PC-3 (cell line): ENCODE results near the gene ALOX15B. TPM values are rescaled to one million over a fixed set of nuclear protein-coding genes. Genes with fewer than 3 reads are reported as not detected.

ENCODE experiments used
- ATAC-seq: fragments of 200-7000 bp; cut with Tn5 transposase; 2 replicates; pipeline ENCODE4 v1.9.1; 2020; ENCODE audit warnings: mild to moderate bottlenecking, moderate library complexity
- BruUV-seq: library from RNA; stranded (reverse); fragments of 400-500 nt; replicated peaks from 2 replicates; lab custom pipeline; 2021; lab: Mats Ljungman, UMichigan
- CTCF ChIA-PET: fragments of 300-600 bp; sonication (Branson Sonifier 250); formaldehyde crosslinking; loops from one replicate; lab custom pipeline; 2022; ENCODE audit warnings: antibody characterized with exemption; lab: Charles Lee
- POLR2A ChIA-PET: fragments of 300-600 bp; sonication (Branson Sonifier 250); formaldehyde crosslinking; loops from one replicate; lab custom pipeline; 2022; ENCODE audit warnings: antibody characterized with exemption; ENCODE audit not compliant: unreplicated experiment; lab: Charles Lee
- DNase-seq: peaks from one replicate; pipeline ENCODE4 v3.0.0-alpha.2; 2015
- H2AFZ ChIP-seq: fragments of 300-600 bp; sonication (generic); 2 replicates; pipeline ENCODE4 v1.6.0; 2016; ENCODE audit warnings: antibody characterized with exemption, low read length
- H3F3A ChIP-seq: fragments of 300-600 bp; sonication (generic); one replicate; pipeline ENCODE4 v1.6.0; 2017; ENCODE audit warnings: antibody characterized with exemption, low read length, control low read depth, mild to moderate bottlenecking; ENCODE audit not compliant: unreplicated experiment
- H3K27ac ChIP-seq: fragments of 300-600 bp; sonication (generic); 2 replicates; pipeline ENCODE4 v1.5.1; 2016; ENCODE audit warnings: mild to moderate bottlenecking, low read length
- H3K27me3 ChIP-seq: fragments of 300-600 bp; sonication (generic); 2 replicates; pipeline ENCODE4 v1.6.1; 2016; ENCODE audit warnings: low read length, mixed read lengths
- H3K36me3 ChIP-seq: fragments of 300-600 bp; sonication (generic); 2 replicates; pipeline ENCODE4 v1.6.1; 2016; ENCODE audit warnings: low read depth, mixed run types, low read length, mixed read lengths
- H3K4me1 ChIP-seq: fragments of 300-600 bp; sonication (generic); 2 replicates; pipeline ENCODE4 v1.5.1; 2016; ENCODE audit warnings: low read length; ENCODE audit not compliant: insufficient read depth
- H3K4me2 ChIP-seq: fragments of 300-600 bp; sonication (generic); 2 replicates; pipeline ENCODE4 v1.6.0; 2016; ENCODE audit warnings: low read length
- H3K4me3 ChIP-seq: fragments of 300-600 bp; sonication (generic); 2 replicates; pipeline ENCODE4 v1.5.1; 2016; ENCODE audit warnings: mild to moderate bottlenecking, low read length, mixed read lengths
- H3K79me2 ChIP-seq: fragments of 300-600 bp; sonication (generic); 2 replicates; pipeline ENCODE4 v1.6.1; 2017; ENCODE audit warnings: low read length, mixed read lengths
- H3K9ac ChIP-seq: fragments of 300-600 bp; sonication (generic); 2 replicates; pipeline ENCODE4 v1.6.0; 2016; ENCODE audit warnings: mild to moderate bottlenecking, low read length
- H3K9me2 ChIP-seq: fragments of 300-600 bp; sonication (generic); replicated peaks from 2 replicates; pipeline ENCODE4 v1.6.1; 2016; ENCODE audit warnings: mixed run types, low read length, mixed read lengths
- H3K9me3 ChIP-seq: fragments of 300-600 bp; sonication (generic); 2 replicates; pipeline ENCODE4 v1.6.1; 2016; ENCODE audit warnings: low read length, mixed read lengths
- H4K20me1 ChIP-seq: fragments of 300-600 bp; sonication (generic); 2 replicates; pipeline ENCODE4 v1.6.1; 2016; ENCODE audit warnings: low read length, mixed read lengths
- EZH2 ChIP-seq: fragments of 300-600 bp; sonication (generic); IDR thresholded peaks from one replicate; pipeline ENCODE4 v1.6.1; 2017; ENCODE audit warnings: antibody characterized with exemption, mild to moderate bottlenecking, low read length; ENCODE audit not compliant: unreplicated experiment
- EZH2phosphoT487 ChIP-seq: fragments of 300-600 bp; sonication (generic); IDR thresholded peaks from 2 replicates; pipeline ENCODE4 v1.6.1; 2018; ENCODE audit warnings: mild to moderate bottlenecking, antibody characterized with exemption, low read length, borderline replicate concordance
- intact Hi-C: fragments of 100-400 bp; cut with micrococcal nuclease; formaldehyde crosslinking; loops from 2 replicates; pipeline ENCODE4 v1.9.0; 2023
- total RNA-seq: library from RNA; depleted of rRNA; stranded (reverse); fragments of >200 nt; gene quantifications from 2 replicates; pipeline ENCODE4 v1.2.3, GENCODE V29; 2014
- TF ChIP-seq, protein P1 (sequence below): fragments of 300-600 bp; sonication (generic); conservative IDR thresholded peaks from 2 replicates; pipeline ENCODE4 v1.5.1; 2017; ENCODE audit warnings: antibody characterized with exemption, low read depth, mild to moderate bottlenecking, low read length

Gene ALOX15B
- total RNA-seq, 1 experiment from 2014 or later, result not detected

DNA sequence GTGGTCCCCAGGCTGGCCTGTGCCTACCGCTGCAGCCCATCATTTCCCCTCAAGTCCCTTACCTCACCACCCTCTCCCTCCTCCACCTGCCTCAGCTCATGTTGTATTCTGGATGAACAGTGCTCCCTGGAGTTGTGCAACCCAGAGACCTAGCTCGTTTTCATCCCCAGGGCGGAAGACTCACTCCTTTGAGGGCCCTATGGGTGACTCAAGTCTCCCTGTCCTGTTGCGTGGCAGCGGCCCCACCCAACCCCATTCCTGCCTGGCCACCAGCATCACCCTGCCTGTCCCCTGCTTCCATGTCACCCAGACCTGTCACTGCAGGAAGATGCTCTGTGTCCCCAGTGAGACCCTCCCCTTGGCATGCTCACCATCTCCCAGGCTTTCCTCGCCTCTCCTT is 45.4 kb downstream of the ALOX15B start:
- no peaks in the 10 kb centered on the region for H3F3A ChIP-seq
- no peaks in the 10 kb centered on the region for H3K9me2 ChIP-seq
- CTCF ChIA-PET, result interaction anchor here (0.6 kb wide), 1 partner anchor 27 kb away, joined by 3 read pairs; no protein-coding TSS in a partner anchor
- POLR2A ChIA-PET, result no interaction called here
- TF ChIP-seq EZH2 (no peak), EZH2phosphoT487 (no peak)
- H3K4me3 ChIP-seq, result no peak overlapping the region
- H3K79me2 ChIP-seq, result no peaks in the 10 kb centered on the region
- intact Hi-C loops, result no loop called here
- peaks cover 5% of the 10 kb centered on the region; the same call in 1 of the 2 replicates for H3K4me1 ChIP-seq
- no peaks in the 10 kb centered on the region for H3K27me3 ChIP-seq
- H3K9me3 ChIP-seq, result no peaks in the 10 kb centered on the region
- no peak overlapping the region for H3K9ac ChIP-seq
- no peaks in the 10 kb centered on the region for H4K20me1 ChIP-seq
- no TSS peak for BruUV-seq
- no peaks in the 10 kb centered on the region for H3K36me3 ChIP-seq
- no peak overlapping the region for H2AFZ ChIP-seq
- no peak for DNase-seq
- ATAC-seq, result no peak
- no peak overlapping the region for H3K4me2 ChIP-seq
- no peak overlapping the region for H3K27ac ChIP-seq

- no TSS peak for BruUV-seq
- no peaks in the 10 kb centered on the region for H3F3A ChIP-seq
- H3K27me3 ChIP-seq, result no peaks in the 10 kb centered on the region
- no peak for DNase-seq
- no peaks in the 10 kb centered on the region for H3K36me3 ChIP-seq
- H3K79me2 ChIP-seq, result no peaks in the 10 kb centered on the region
- intact Hi-C loops, result no loop called here
- H3K9me3 ChIP-seq, result no peaks in the 10 kb centered on the region
- no peaks in the 10 kb centered on the region for H3K4me1 ChIP-seq
- ChIA-PET CTCF (interaction anchor here (1.0 kb wide), 1 partner anchor 32 kb away, joined by 3 read pairs; no protein-coding TSS in a partner anchor), POLR2A (no interaction called here)
- no peak within 1 kb of the TSS for H3K9ac ChIP-seq
- ATAC-seq, result no peak
- H3K4me3 ChIP-seq, result no peak within 1 kb of the TSS
- no peaks in the 10 kb centered on the region for H3K9me2 ChIP-seq
- no peak within 1 kb of the TSS for H3K27ac ChIP-seq
- TF ChIP-seq EZH2 (no peak), EZH2phosphoT487 (no peak)
- TF ChIP-seq, protein P1, sequence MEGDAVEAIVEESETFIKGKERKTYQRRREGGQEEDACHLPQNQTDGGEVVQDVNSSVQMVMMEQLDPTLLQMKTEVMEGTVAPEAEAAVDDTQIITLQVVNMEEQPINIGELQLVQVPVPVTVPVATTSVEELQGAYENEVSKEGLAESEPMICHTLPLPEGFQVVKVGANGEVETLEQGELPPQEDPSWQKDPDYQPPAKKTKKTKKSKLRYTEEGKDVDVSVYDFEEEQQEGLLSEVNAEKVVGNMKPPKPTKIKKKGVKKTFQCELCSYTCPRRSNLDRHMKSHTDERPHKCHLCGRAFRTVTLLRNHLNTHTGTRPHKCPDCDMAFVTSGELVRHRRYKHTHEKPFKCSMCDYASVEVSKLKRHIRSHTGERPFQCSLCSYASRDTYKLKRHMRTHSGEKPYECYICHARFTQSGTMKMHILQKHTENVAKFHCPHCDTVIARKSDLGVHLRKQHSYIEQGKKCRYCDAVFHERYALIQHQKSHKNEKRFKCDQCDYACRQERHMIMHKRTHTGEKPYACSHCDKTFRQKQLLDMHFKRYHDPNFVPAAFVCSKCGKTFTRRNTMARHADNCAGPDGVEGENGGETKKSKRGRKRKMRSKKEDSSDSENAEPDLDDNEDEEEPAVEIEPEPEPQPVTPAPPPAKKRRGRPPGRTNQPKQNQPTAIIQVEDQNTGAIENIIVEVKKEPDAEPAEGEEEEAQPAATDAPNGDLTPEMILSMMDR, result no peak
- no peak within 1 kb of the TSS for H2AFZ ChIP-seq
- no peaks in the 10 kb centered on the region for H4K20me1 ChIP-seq
- H3K4me2 ChIP-seq, result no peak within 1 kb of the TSS
Observed at GRCh38 chr17:8087075-8087951, 48.5 kb downstream of the ALOX15B start, which contains the start of gene ALOX12B. ALOX12B (minus strand) TSS chr17:8087716; CDS start chr17:8087442, 274 bp downstream.

GRCh38 chr17:8087952-8088230 is 49.0 kb downstream of the ALOX15B start:
- Histone ChIP-seq H3K9ac (no peak overlapping the region), H3F3A (no peaks in the 10 kb centered on the region), H3K27me3 (no peaks in the 10 kb centered on the region), H3K9me3 (no peaks in the 10 kb centered on the region), H4K20me1 (no peaks in the 10 kb centered on the region), H3K27ac (no peak overlapping the region), H3K4me1 (no peaks in the 10 kb centered on the region), H3K9me2 (no peaks in the 10 kb centered on the region), H3K36me3 (no peaks in the 10 kb centered on the region), H3K79me2 (no peaks in the 10 kb centered on the region), H3K4me2 (no peak overlapping the region), H3K4me3 (no peak overlapping the region), H2AFZ (no peak overlapping the region)
- BruUV-seq, result no TSS peak
- ChIA-PET POLR2A (no interaction called here), CTCF (interaction anchor here (1.0 kb wide), 1 partner anchor 31 kb away, joined by 3 read pairs; no protein-coding TSS in a partner anchor)
- intact Hi-C loops, result no loop called here
- DNase-seq, result no peak
- TF ChIP-seq EZH2phosphoT487 (no peak), EZH2 (no peak)
- TF ChIP-seq, protein P1, result no peak
- ATAC-seq, result no peak
